Measurements from ENCODE around the gene ABHD12B.
"Not testable (repeated sequence)": the region's sequence is repeated elsewhere in the genome, so short reads cannot be mapped to it uniquely, and the experiment has no call there.

Gene ABHD12B

DNA sequence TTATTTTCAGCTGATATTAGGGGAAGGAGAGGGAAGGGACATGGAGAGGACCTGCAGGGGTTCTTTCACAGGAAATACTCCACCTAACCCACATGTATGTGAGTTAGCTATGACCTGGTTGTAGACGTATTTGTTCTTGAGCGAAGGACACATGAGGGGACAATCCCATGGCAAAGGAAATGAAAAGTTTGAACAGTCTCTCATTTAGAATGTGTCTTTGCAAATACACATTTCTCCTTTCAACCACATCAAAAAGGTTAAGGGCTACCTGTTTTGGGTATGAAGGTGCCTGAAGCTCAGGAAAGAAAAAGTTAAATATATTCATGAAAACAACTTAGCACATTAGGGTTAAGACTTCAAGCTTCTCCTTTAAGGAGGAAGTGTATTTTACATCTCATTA, 65.0 kb downstream of the ABHD12B start:
- DNase-seq (ENCODE audit: low read depth): no peak

- DNase-seq (ENCODE audit: low read depth): peak; percentile 80
Measured at GRCh38 chr14:50937325-50937724, 65.5 kb downstream of the ABHD12B start.

DNA sequence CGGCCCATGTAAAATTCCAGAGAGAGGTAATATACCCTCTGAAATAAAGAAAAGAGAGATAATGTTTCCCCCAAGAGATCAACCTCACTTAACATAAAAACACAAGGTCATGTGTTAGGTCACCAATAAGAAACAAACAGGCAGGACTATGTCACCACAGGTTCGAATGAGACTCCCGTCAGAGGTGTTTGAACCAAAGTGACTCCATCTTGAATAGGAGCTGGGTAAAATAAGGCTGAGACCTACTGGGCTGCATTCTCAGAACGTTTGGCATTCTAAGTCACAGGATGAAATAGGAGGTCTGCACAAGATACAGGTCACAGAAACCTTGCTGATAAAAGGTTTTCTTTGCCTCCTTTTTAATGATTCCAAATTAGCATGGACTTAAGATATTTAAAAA, 65.9 kb downstream of the ABHD12B start:
- no peak for DNase-seq (ENCODE audit: low read depth)

DNA sequence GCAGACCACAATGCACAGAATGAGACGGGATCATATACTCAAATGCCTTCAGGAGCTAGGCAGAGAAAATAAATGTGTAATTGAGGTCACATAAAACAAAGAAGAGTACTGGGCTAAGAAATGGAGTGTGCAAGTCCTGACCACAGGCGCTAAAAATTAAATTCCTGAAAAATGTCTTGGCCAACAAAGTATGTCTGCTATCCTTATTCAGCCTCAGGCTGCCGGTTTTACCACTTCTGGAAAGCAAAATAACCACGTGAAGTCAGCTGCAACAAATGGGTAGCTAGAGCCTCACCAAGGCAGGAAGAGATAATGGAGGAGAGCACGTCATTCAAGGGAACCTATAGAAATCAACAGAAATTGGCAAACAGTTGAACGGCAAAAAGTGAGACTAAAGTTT, 69.3 kb downstream of the ABHD12B start:
- DNase-seq (ENCODE audit: low read depth): peak; percentile 69

DNA sequence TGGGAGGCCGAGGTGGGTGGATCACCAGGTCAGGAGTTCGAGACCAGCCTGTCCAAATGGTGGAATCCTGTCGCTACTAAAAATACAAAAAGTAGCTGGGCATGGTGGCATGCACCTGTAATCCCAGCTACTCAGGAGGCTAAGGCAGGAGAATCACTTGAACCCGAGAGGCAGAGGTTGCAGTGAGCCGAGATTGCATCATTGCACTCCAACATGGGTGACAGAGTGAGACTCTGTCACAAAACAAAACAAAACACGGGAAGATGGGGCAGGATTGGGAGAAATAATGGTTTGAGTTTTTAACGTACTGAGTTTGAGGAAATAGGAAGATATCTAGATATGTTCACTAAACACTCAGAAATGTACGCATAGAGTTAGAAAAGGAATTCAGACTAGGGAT, 69.8 kb downstream of the ABHD12B start:
- not testable (repeated sequence) for DNase-seq (ENCODE audit: low read depth)

DNA sequence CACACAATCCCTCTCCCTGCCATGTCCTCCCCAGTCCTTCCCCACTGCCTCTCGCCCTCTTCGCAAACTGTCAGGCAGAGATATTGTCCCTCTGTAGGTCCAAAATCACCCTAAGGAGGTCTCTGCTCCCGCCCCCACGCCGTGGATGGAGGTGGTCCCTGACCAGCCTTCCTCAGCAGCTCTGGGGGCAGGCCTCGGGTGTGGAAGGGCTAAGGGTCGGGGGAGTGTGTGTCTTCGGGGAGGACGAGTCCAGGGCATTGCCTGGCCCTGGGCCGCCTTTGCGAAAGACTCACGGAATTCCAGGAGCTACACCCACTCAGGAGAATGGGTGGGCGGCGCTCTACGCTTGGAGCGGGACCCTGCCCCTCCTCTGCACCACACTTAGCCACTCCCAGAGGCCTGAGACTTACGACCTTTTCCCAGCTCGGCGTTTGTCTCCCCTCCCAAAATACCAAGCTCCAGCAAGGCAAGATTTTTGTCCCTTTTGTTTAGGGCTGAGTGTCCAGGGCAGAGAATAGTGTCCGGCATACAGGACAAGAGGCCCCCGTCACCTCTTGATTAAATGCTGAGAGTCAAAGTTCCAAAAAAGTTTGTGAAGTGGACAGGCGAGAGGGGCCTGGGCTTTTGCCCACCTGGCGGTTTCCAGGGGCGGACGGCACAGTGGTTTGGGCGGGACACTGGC, 71.5 kb downstream of the ABHD12B start:
- peak; percentile 61 for DNase-seq (ENCODE audit: low read depth)

DNA sequence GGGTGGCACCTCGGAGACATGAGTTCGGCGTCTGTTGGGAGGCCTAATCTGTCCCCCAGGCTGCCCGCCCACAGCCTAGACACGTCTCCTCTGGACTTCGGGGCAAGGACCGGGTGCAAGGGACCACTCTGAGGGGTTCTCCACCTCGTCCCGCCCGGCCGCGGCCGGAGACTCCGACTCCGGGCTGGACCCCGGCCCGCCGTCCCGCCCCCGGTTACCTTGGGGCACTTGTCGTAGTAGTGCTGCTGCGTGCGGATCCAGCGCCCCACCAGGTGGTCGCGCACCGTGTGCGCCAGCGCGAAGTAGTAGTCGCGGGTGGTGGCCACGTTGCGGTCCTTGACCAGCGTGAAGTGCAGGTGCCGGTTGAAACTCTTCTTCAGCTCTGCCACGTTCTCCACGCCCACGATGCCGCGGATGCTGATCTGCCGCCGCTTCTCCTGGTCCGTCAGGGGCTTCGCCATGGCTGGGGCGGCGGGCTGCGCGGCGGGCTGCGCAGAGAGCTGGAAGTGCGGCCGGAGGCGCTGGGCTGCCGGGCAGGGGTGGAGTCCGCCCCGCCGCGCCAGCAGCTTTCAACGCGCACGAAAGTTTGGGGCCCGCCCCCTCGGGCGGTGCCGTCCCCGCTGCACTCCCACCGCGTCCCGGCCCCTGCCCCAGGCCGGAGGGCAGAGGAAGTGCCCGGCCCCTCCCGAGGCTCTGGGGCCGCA, 72.2 kb downstream of the ABHD12B start, which contains the start of gene PYGL:
TSS of gene PYGL (minus strand) at position 541 of the 704 bp plus-strand sequence. CDS start at position 461, 80 bp downstream.
- peak; percentile 82 for DNase-seq (ENCODE audit: low read depth)

DNA sequence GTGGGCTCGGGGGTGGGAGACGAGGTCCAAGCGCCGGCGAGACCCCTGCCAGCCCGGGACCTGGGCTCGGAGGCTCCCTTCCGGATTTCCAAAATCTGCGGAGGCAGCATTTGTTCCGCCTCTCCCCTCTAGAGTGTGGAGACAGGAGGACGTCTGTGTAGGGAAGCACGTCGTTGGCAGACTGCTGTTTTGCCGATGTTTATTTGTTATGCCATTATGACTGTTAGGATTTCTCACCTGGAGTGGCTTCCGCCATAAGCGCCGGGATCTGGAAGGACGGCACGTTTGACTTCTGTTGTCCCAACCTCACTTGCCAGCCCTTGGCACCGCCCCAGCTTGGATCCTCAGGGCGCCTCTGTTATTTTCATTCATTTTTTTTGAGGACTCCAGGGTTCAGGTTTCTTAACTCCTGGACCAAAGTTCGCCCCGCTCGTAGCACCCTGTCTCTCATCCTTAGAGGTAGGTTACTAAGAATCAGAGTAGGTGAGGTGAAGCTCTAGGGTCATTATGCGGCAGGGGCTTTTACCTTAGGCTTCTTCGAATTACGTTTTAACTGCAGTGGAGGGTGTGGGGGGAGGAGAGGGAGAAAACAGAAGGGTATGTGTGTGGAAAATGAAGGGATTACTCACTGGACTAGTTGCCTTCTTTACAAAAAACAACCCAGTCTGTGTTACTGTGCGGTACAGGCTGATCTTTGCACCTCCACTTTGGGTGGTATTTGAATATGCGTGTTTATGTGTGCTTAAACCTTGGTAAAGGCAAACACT, 73.0 kb downstream of the ABHD12B start:
- DNase-seq (ENCODE audit: low read depth): peak; percentile 66

DNA sequence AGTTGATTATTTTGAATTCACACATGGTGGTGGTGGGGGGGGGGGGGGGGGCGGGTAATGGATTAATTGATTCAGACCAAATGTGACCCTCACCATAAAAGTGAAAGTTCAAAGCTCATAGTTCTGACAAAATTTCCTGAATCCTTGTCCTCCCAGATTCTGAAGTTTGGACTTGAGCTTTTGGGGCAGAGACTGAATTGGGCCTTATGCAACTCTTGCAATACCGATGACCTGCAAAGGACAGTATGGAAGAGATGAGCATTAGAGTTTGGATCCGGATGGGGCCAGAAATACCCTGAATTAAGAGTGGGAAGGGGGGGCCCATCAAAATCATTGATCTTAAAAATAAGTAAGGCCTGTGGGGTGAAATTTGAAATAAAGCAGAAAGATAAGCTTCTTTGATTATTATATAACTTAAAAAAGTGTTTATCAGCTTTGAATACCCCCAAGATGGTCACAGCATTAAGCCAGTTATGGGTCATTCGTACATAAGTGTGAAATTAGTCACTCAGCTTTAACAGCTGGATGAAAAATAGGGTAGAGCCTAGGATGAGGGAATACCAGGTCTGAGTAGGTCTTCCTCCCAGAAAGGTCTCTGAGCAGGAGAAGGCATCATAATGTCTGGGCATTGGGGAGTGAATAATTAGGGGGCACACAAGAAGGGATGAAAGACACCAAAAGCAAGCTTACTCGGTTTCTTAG, 74.5 kb downstream of the ABHD12B start:
- no peak for DNase-seq (ENCODE audit: low read depth)

GRCh38 chr14:50947446-50947845, 75.6 kb downstream of the ABHD12B start:
- DNase-seq (ENCODE audit: low read depth): no peak

GRCh38 chr14:50948205-50948604, 76.4 kb downstream of the ABHD12B start:
- DNase-seq (ENCODE audit: low read depth): no peak

DNA sequence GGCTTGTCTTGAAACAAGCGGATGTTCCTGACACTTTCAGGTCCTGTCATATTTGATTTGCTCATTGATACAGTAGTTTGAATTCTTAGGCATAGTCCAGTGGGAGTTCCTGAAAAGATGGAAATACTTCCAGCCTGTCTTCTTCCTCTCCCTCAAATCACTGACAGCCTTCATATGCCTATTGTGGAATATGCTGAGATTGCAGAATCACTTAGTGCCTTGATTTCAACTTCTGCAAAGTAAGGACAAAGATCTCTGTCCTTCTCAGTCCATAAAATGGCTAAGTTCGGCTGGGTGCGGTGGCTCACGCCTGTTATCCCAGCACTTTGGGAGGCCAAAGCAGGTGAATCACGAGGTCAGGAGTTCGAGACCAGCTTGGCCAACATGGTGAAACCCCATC, 79.2 kb downstream of the ABHD12B start:
- no peak for DNase-seq (ENCODE audit: low read depth)

DNA sequence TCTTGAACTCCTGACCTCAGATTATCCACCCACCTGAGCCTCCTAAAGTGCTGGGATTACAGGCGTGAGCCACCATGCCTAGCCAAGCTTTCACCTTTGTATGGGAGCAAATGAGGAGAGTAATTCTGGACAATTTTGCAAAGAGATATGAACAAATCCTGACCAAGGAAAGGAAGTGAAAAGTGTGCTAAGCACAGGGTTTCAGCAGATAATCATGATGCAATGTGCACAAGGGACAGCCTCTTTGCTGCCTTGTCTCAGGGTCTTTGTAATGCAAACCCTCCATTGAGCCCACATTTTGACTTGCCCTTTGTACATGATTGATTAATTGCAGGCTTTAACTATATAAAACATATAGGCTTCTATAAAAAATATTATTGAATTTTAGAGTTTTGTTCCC, 81.6 kb downstream of the ABHD12B start:
- no peak for DNase-seq (ENCODE audit: low read depth)

Measured in ELR (cell line).